ENCODE results near the gene CAPN2.

DNA sequence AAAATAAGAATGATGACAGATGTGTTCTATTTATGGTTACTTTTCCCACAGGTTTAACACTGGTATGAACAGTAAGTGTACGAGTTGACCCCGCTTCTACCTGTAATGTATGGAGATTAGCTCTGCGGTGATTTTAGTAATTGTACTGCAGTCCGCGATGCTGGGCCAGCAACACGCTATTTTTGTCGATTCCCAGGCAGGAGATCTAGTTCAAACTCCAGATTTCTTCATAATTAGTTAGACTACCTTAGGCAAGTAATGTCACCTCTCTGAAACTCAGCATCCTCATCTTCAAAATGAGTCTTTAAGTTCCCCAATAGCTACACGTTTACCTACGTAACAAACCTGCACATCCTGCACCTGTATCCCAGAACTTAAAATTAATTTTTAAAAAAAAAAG, 111.9 kb downstream of the CAPN2 start:
- TF ChIP-seq TAF1 (IDR thresholded peaks at IDR 0.05; ENCODE audit: borderline replicate concordance, insufficient read depth, low read length) (no peak), POLR2AphosphoS5 (IDR thresholded peaks at IDR 0.05; ENCODE audit: low read depth, low read length) (no peak), SIN3A (IDR thresholded peaks at IDR 0.05; ENCODE audit: borderline replicate concordance, insufficient read depth, low read length) (no peak)
- TF ChIP-seq, protein P1, sequence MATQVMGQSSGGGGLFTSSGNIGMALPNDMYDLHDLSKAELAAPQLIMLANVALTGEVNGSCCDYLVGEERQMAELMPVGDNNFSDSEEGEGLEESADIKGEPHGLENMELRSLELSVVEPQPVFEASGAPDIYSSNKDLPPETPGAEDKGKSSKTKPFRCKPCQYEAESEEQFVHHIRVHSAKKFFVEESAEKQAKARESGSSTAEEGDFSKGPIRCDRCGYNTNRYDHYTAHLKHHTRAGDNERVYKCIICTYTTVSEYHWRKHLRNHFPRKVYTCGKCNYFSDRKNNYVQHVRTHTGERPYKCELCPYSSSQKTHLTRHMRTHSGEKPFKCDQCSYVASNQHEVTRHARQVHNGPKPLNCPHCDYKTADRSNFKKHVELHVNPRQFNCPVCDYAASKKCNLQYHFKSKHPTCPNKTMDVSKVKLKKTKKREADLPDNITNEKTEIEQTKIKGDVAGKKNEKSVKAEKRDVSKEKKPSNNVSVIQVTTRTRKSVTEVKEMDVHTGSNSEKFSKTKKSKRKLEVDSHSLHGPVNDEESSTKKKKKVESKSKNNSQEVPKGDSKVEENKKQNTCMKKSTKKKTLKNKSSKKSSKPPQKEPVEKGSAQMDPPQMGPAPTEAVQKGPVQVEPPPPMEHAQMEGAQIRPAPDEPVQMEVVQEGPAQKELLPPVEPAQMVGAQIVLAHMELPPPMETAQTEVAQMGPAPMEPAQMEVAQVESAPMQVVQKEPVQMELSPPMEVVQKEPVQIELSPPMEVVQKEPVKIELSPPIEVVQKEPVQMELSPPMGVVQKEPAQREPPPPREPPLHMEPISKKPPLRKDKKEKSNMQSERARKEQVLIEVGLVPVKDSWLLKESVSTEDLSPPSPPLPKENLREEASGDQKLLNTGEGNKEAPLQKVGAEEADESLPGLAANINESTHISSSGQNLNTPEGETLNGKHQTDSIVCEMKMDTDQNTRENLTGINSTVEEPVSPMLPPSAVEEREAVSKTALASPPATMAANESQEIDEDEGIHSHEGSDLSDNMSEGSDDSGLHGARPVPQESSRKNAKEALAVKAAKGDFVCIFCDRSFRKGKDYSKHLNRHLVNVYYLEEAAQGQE (IDR thresholded peaks at IDR 0.05; ENCODE audit: insufficient read depth in 1 of 2, low read depth in 2 of 2, low read length in 2 of 2): no peak

Data from PFSK-1 (cell line).